ENCODE data around the gene ZCCHC17. TPM values are rescaled to one million over a fixed set of nuclear protein-coding genes. Genes with fewer than 3 reads are reported as not detected.

ZCCHC17 gene
- total and polyA plus RNA-seq, 11 donors, result 10.1 to 29.5 (median 12.1) TPM

GRCh38 chr1:31318146-31318545, 21.3 kb downstream of the ZCCHC17 start:
- Histone ChIP-seq H3K27me3 (no peaks in the 10 kb centered on the region), H3K36me3 (peaks cover 0 to 90% (median 86%) of the 10 kb centered on the region in 9 donors), H3K4me3 (no peak overlapping the region), H3K27ac (no peak overlapping the region), H3K4me1 (no peaks in the 10 kb centered on the region), H3K9me3 (no peaks in the 10 kb centered on the region)
- TF ChIP-seq POLR2A (IDR thresholded peaks at IDR 0.05) (no peak), CTCF (IDR thresholded peaks at IDR 0.05) (no peak)
- no peak for DNase-seq
- ATAC-seq, result no peak
- intact Hi-C loops (cut with DNase I), result no loop called here
- 88 to 96% (median 93%) methylated on average over 1 of the region's 1 CpG for WGBS, 4 donors

GRCh38 chr1:31324093-31324492, 27.3 kb downstream of the ZCCHC17 start:
- peak in 1 of 4 donors; percentile 36 for ATAC-seq
- intact Hi-C loops (cut with DNase I), result loop anchor here in 1 of 10 donors (10.0 kb wide), 1 partner anchor 139 kb away; no protein-coding TSS in a partner anchor
- 98 to 100% (median 100%) methylated on average over 2 to 4 of the region's 4 CpGs for WGBS, 4 donors
- H3K9me3 ChIP-seq, result no peaks in the 10 kb centered on the region
- no peak for DNase-seq
- no peak overlapping the region for H3K4me3 ChIP-seq
- H3K27me3 ChIP-seq, result no peaks in the 10 kb centered on the region
- TF ChIP-seq CTCF (IDR thresholded peaks at IDR 0.05) (no peak), POLR2A (IDR thresholded peaks at IDR 0.05) (no peak)
- H3K27ac ChIP-seq, result no peak overlapping the region
- H3K4me1 ChIP-seq, result peaks cover 0 to 13% (median 0%) of the 10 kb centered on the region in 12 donors
- H3K36me3 ChIP-seq, result peaks cover 0 to 49% (median 38%) of the 10 kb centered on the region in 9 donors

- H3K9me3 ChIP-seq, result no peaks in the 10 kb centered on the region
- no peak for DNase-seq
- 68 to 91% (median 81%) methylated on average over 3 of the region's 3 CpGs for WGBS, 4 donors
- intact Hi-C loops (cut with DNase I), result loop anchor here in 2 of 10 donors (5.0 to 10.0 kb wide), 2 partner anchors 140 to 143 kb away; no protein-coding TSS in a partner anchor
- peaks cover 0 to 40% (median 29%) of the 10 kb centered on the region in 9 donors for H3K36me3 ChIP-seq
- no peak overlapping the region for H3K4me3 ChIP-seq
- H3K4me1 ChIP-seq, result peaks cover 0 to 13% (median 0%) of the 10 kb centered on the region in 12 donors
- no peak for ATAC-seq
- H3K27ac ChIP-seq, result no peak overlapping the region
- H3K27me3 ChIP-seq, result no peaks in the 10 kb centered on the region
- no peak for TF ChIP-seq POLR2A (IDR thresholded peaks at IDR 0.05)
- TF ChIP-seq CTCF (IDR thresholded peaks at IDR 0.05), result no peak
These were observed 28.2 kb downstream of the ZCCHC17 start for GRCh38 chr1:31324992-31325391.

GRCh38 chr1:31326461-31326860, 29.6 kb downstream of the ZCCHC17 start:
- Histone ChIP-seq H3K36me3 (peaks cover 0 to 25% (median 15%) of the 10 kb centered on the region in 9 donors), H3K27me3 (no peaks in the 10 kb centered on the region), H3K27ac (no peak overlapping the region), H3K9me3 (no peaks in the 10 kb centered on the region), H3K4me3 (no peak overlapping the region), H3K4me1 (peaks cover 0 to 13% (median 0%) of the 10 kb centered on the region in 12 donors)
- TF ChIP-seq POLR2A (IDR thresholded peaks at IDR 0.05), result no peak
- TF ChIP-seq CTCF (IDR thresholded peaks at IDR 0.05), result no peak
- DNase-seq (no peak), ATAC-seq (peak in 1 of 4 donors; percentile 58)
- WGBS, 4 donors, result 61 to 96% (median 85%) methylated on average over 1 of the region's 1 CpG
- intact Hi-C loops (cut with DNase I), result loop anchor here in 2 of 10 donors (5.0 to 10.0 kb wide), 2 partner anchors 142 to 144 kb away; no protein-coding TSS in a partner anchor
